ENCODE results near the gene SAMD5. TPM values are rescaled to one million over a fixed set of nuclear protein-coding genes. Genes with fewer than 3 reads are reported as not detected.

Gene SAMD5
- 0.05 TPM in 1 of 2 replicates, not detected in the other for total RNA-seq

GRCh38 chr6:147508042-147508865 lies at the start of gene SAMD5:
Gene SAMD5, plus strand, starts transcription at chr6:147508690. Its CDS starts 239 bp downstream, at chr6:147508929.
- Mint-ChIP-seq H3K36me3 (ENCODE audit: low read depth) (no peaks in the 10 kb centered on the region), H3K4me3 (peak within 1 kb of the TSS; percentile 72), H3K27me3 (ENCODE audit: insufficient read depth) (peaks cover 45% of the 10 kb centered on the region), H3K4me1 (ENCODE audit: low read depth) (peaks cover 7% of the 10 kb centered on the region), H3K27ac (peak within 1 kb of the TSS; percentile 15), H3K9me3 (no peaks in the 10 kb centered on the region)
- no peak for DNase-seq (ENCODE audit: low spot score)
- intact Hi-C loops (cut with micrococcal nuclease) = loop anchor here (5.0 kb wide), 2 partner anchors 651 to 954 kb away; no protein-coding TSS in a partner anchor

GRCh38 chr6:147459780-147460179 lies 48.7 kb upstream of the SAMD5 start:
- intact Hi-C loops (cut with micrococcal nuclease) = no loop called here
- no peak for DNase-seq (ENCODE audit: low spot score)
- no peak overlapping the region for H3K4me3 Mint-ChIP-seq
- H3K9me3 Mint-ChIP-seq = no peaks in the 10 kb centered on the region
- no peak overlapping the region for H3K27ac Mint-ChIP-seq
- no peaks in the 10 kb centered on the region for H3K27me3 Mint-ChIP-seq (ENCODE audit: insufficient read depth)
- no peaks in the 10 kb centered on the region for H3K4me1 Mint-ChIP-seq (ENCODE audit: low read depth)
- no peaks in the 10 kb centered on the region for H3K36me3 Mint-ChIP-seq (ENCODE audit: low read depth)

GRCh38 chr6:147463651-147464050 lies 44.8 kb upstream of the SAMD5 start:
- no peak for DNase-seq (ENCODE audit: low spot score)

GRCh38 chr6:147467428-147467827 lies 41.1 kb upstream of the SAMD5 start:
- no peaks in the 10 kb centered on the region for H3K9me3 Mint-ChIP-seq
- H3K36me3 Mint-ChIP-seq (ENCODE audit: low read depth) = no peaks in the 10 kb centered on the region
- H3K27me3 Mint-ChIP-seq (ENCODE audit: insufficient read depth) = peaks cover 1% of the 10 kb centered on the region
- intact Hi-C loops (cut with micrococcal nuclease) = no loop called here
- no peak overlapping the region for H3K4me3 Mint-ChIP-seq
- H3K27ac Mint-ChIP-seq = no peak overlapping the region
- DNase-seq (ENCODE audit: low spot score) = no peak
- no peaks in the 10 kb centered on the region for H3K4me1 Mint-ChIP-seq (ENCODE audit: low read depth)

More at GRCh38 chr6:147463651-147464050, 44.8 kb upstream of the SAMD5 start:
- Mint-ChIP-seq H3K27ac (no peak overlapping the region), H3K9me3 (no peaks in the 10 kb centered on the region), H3K4me3 (no peak overlapping the region), H3K36me3 (ENCODE audit: low read depth) (no peaks in the 10 kb centered on the region), H3K27me3 (ENCODE audit: insufficient read depth) (peaks cover 1% of the 10 kb centered on the region), H3K4me1 (ENCODE audit: low read depth) (no peaks in the 10 kb centered on the region)
- intact Hi-C loops (cut with micrococcal nuclease) = no loop called here

- intact Hi-C loops (cut with micrococcal nuclease) = no loop called here
- Mint-ChIP-seq H3K27ac (no peak overlapping the region), H3K4me3 (no peak overlapping the region), H3K4me1 (ENCODE audit: low read depth) (no peaks in the 10 kb centered on the region), H3K9me3 (no peaks in the 10 kb centered on the region), H3K27me3 (ENCODE audit: insufficient read depth) (peaks cover 1% of the 10 kb centered on the region), H3K36me3 (ENCODE audit: low read depth) (no peaks in the 10 kb centered on the region)
- DNase-seq (ENCODE audit: low spot score) = no peak
Observed at GRCh38 chr6:147467886-147468285, 40.6 kb upstream of the SAMD5 start.

GRCh38 chr6:147468634-147469033 lies 39.9 kb upstream of the SAMD5 start:
- no peaks in the 10 kb centered on the region for H3K9me3 Mint-ChIP-seq
- H3K4me1 Mint-ChIP-seq (ENCODE audit: low read depth) = no peaks in the 10 kb centered on the region
- H3K27me3 Mint-ChIP-seq (ENCODE audit: insufficient read depth) = peaks cover 1% of the 10 kb centered on the region
- no peaks in the 10 kb centered on the region for H3K36me3 Mint-ChIP-seq (ENCODE audit: low read depth)
- no peak overlapping the region for H3K27ac Mint-ChIP-seq
- no peak for DNase-seq (ENCODE audit: low spot score)
- H3K4me3 Mint-ChIP-seq = no peak overlapping the region
- intact Hi-C loops (cut with micrococcal nuclease) = no loop called here

- Mint-ChIP-seq H3K27me3 (ENCODE audit: insufficient read depth) (peaks cover 2% of the 10 kb centered on the region), H3K36me3 (ENCODE audit: low read depth) (no peaks in the 10 kb centered on the region), H3K9me3 (no peaks in the 10 kb centered on the region), H3K4me1 (ENCODE audit: low read depth) (no peaks in the 10 kb centered on the region), H3K4me3 (no peak overlapping the region), H3K27ac (no peak overlapping the region)
- intact Hi-C loops (cut with micrococcal nuclease) = no loop called here
- no peak for DNase-seq (ENCODE audit: low spot score)
Observed at GRCh38 chr6:147479857-147480256, 28.6 kb upstream of the SAMD5 start.

GRCh38 chr6:147486683-147487082 lies 21.8 kb upstream of the SAMD5 start:
- no peak for DNase-seq (ENCODE audit: low spot score)
- intact Hi-C loops (cut with micrococcal nuclease) = no loop called here
- no peaks in the 10 kb centered on the region for H3K9me3 Mint-ChIP-seq
- H3K4me3 Mint-ChIP-seq = no peak overlapping the region
- H3K4me1 Mint-ChIP-seq (ENCODE audit: low read depth) = no peaks in the 10 kb centered on the region
- H3K27ac Mint-ChIP-seq = no peak overlapping the region
- H3K27me3 Mint-ChIP-seq (ENCODE audit: insufficient read depth) = peaks cover 2% of the 10 kb centered on the region
- H3K36me3 Mint-ChIP-seq (ENCODE audit: low read depth) = no peaks in the 10 kb centered on the region

GRCh38 chr6:147497472-147497871 lies 11.0 kb upstream of the SAMD5 start:
- intact Hi-C loops (cut with micrococcal nuclease) = no loop called here
- Mint-ChIP-seq H3K4me1 (ENCODE audit: low read depth) (no peaks in the 10 kb centered on the region), H3K9me3 (peaks cover 6% of the 10 kb centered on the region), H3K4me3 (no peak overlapping the region), H3K27me3 (ENCODE audit: insufficient read depth) (peaks cover 6% of the 10 kb centered on the region), H3K27ac (no peak overlapping the region), H3K36me3 (ENCODE audit: low read depth) (no peaks in the 10 kb centered on the region)
- no peak for DNase-seq (ENCODE audit: low spot score)

- DNase-seq (ENCODE audit: low spot score) = no peak
- H3K4me3 Mint-ChIP-seq = no peak overlapping the region
- peaks cover 7% of the 10 kb centered on the region for H3K4me1 Mint-ChIP-seq (ENCODE audit: low read depth)
- peaks cover 28% of the 10 kb centered on the region for H3K27me3 Mint-ChIP-seq (ENCODE audit: insufficient read depth)
- H3K27ac Mint-ChIP-seq = no peak overlapping the region
- intact Hi-C loops (cut with micrococcal nuclease) = no loop called here
- H3K36me3 Mint-ChIP-seq (ENCODE audit: low read depth) = no peaks in the 10 kb centered on the region
- H3K9me3 Mint-ChIP-seq = peaks cover 3% of the 10 kb centered on the region
Observed at GRCh38 chr6:147503587-147503986, 4.9 kb upstream of the SAMD5 start.

- Mint-ChIP-seq H3K4me1 (ENCODE audit: low read depth) (peaks cover 7% of the 10 kb centered on the region), H3K27ac (no peak overlapping the region), H3K27me3 (ENCODE audit: insufficient read depth) (peaks cover 35% of the 10 kb centered on the region), H3K9me3 (no peaks in the 10 kb centered on the region), H3K36me3 (ENCODE audit: low read depth) (no peaks in the 10 kb centered on the region), H3K4me3 (no peak overlapping the region)
- intact Hi-C loops (cut with micrococcal nuclease) = loop anchor here (5.0 kb wide), 2 partner anchors 648 to 957 kb away; no protein-coding TSS in a partner anchor
- no peak for DNase-seq (ENCODE audit: low spot score)
Observed at GRCh38 chr6:147504848-147505247, 3.6 kb upstream of the SAMD5 start.

- Mint-ChIP-seq H3K27ac (no peak overlapping the region), H3K4me1 (ENCODE audit: low read depth) (peaks cover 7% of the 10 kb centered on the region), H3K9me3 (no peaks in the 10 kb centered on the region), H3K36me3 (ENCODE audit: low read depth) (no peaks in the 10 kb centered on the region), H3K4me3 (peak overlapping the region; percentile 57), H3K27me3 (ENCODE audit: insufficient read depth) (peaks cover 43% of the 10 kb centered on the region)
- DNase-seq (ENCODE audit: low spot score) = no peak
- intact Hi-C loops (cut with micrococcal nuclease) = loop anchor here (1.0 to 5.0 kb wide), 3 partner anchors 649 to 956 kb away; no protein-coding TSS in a partner anchor
Observed at GRCh38 chr6:147506704-147507114, 1.8 kb upstream of the SAMD5 start.

- H3K36me3 Mint-ChIP-seq (ENCODE audit: low read depth) = no peaks in the 10 kb centered on the region
- no peaks in the 10 kb centered on the region for H3K9me3 Mint-ChIP-seq
- no peak overlapping the region for H3K27ac Mint-ChIP-seq
- peaks cover 45% of the 10 kb centered on the region for H3K27me3 Mint-ChIP-seq (ENCODE audit: insufficient read depth)
- DNase-seq (ENCODE audit: low spot score) = no peak
- peaks cover 7% of the 10 kb centered on the region for H3K4me1 Mint-ChIP-seq (ENCODE audit: low read depth)
- intact Hi-C loops (cut with micrococcal nuclease) = loop anchor here (5.0 kb wide), 2 partner anchors 650 to 955 kb away; no protein-coding TSS in a partner anchor
- H3K4me3 Mint-ChIP-seq = peak overlapping the region; percentile 57
Observed at GRCh38 chr6:147507162-147508041, 1.1 kb upstream of the SAMD5 start.

All from activated T-helper 1 cell treated with anti-CD3 and anti-CD28 coated beads, Interleukin-12 subunit alpha, Interleukin-12 subunit beta, Interleukin-2, Interleukin-4 antibody, amounts not matched to agents 30 ng/mL and 10 ng/mL and 1 ng/mL, durations not matched to agents 14 hours and 24 hours and 36 hours (primary cell).